Measurements from ENCODE around the gene LRRC8B.

GRCh38 chr1:89611721-89612120 lies 87.1 kb downstream of the LRRC8B start:
- no peak for TF ChIP-seq POLR2AphosphoS5 (IDR thresholded peaks at IDR 0.05; ENCODE audit: insufficient read depth in 1 of 2, low read depth in 1 of 2)
- no peak for TF ChIP-seq POLR2A (IDR thresholded peaks at IDR 0.05)
- no peak for TF ChIP-seq CTCF (IDR thresholded peaks at IDR 0.05)
